HG03064 (cell line): ENCODE data around the gene RBM19.
"Not testable (repeated sequence)": the region's sequence is repeated elsewhere in the genome, so short reads cannot be mapped to it uniquely, and the experiment has no call there.

Experiments used
- ATAC-seq: cut with Tn5 transposase; IDR thresholded peaks from one replicate; pipeline ENCODE4 v1.9.1; 2021; ENCODE audit warnings: low read depth; ENCODE audit not compliant: unreplicated experiment

RBM19 gene, protein sequence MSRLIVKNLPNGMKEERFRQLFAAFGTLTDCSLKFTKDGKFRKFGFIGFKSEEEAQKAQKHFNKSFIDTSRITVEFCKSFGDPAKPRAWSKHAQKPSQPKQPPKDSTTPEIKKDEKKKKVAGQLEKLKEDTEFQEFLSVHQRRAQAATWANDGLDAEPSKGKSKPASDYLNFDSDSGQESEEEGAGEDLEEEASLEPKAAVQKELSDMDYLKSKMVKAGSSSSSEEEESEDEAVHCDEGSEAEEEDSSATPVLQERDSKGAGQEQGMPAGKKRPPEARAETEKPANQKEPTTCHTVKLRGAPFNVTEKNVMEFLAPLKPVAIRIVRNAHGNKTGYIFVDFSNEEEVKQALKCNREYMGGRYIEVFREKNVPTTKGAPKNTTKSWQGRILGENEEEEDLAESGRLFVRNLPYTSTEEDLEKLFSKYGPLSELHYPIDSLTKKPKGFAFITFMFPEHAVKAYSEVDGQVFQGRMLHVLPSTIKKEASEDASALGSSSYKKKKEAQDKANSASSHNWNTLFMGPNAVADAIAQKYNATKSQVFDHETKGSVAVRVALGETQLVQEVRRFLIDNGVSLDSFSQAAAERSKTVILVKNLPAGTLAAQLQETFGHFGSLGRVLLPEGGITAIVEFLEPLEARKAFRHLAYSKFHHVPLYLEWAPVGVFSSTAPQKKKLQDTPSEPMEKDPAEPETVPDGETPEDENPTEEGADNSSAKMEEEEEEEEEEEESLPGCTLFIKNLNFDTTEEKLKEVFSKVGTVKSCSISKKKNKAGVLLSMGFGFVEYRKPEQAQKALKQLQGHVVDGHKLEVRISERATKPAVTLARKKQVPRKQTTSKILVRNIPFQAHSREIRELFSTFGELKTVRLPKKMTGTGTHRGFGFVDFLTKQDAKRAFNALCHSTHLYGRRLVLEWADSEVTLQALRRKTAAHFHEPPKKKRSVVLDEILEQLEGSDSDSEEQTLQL

DNA sequence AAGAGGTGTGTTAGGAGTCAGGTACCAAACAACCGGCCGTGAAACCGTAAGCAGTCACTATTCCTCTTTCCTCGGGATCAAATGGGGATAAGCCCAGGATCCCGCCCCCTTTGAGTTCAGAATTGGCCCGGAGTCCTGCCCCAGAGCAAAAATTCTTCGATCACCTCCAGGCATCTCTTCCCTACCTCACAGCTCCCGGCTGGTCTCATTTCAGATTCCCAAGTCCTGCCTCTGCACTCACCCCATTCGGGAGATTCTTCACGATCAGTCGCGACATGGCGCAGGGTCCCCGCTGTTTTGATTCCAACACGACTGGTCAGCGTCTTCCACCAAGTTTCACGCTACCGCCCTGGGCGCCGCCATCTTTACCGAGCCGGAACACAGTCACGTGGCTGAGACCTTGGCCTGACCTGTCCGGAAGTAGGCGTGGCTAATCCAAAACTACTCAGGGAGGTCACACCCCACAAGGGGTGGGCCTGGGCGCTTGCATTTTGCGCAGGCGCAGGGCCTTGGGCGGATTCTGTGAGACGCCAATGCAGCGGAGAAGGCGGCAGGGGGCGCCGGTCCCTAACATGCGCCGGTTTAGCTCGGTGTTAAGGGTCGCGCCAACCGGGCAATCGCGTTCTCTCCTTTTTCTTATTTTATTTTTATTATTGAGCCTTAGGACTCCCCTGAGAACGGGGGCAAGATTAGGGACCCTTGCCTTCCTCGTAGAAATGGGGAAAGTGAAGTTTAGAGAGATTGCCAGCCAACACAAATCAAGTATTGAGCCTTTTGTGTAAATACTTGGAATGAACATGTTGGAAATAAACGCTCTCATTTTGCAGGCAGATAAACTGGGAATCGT lies at the start of gene RBM19:
Gene RBM19, minus strand, starts transcription at position 375 of the 847 bp plus-strand sequence. Its CDS starts 98 bp downstream, at position 277.
- ATAC-seq = peak; percentile 93

DNA sequence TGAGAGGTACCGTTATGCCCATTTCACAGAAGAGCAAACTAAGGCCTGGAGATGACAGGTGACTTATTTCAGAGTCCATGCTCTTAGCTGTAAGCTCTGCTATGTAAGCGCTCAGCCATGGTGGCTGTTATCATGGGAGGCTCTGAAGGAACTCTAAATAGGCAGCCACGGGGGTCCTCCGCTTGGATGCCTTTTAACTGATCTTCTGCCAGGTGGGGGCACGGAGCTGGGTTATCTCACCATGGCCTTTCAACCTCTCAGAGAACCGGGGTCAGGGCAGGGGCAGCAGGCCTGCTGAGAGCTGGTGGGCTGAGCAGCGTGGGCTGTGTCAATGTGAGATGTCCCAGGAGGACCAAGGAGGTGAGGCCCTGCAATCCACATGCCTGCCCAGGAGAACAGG lies 49.7 kb upstream of the RBM19 start:
- no peak for ATAC-seq

GRCh38 chr12:114013575-114014345 lies 47.6 kb upstream of the RBM19 start:
- ATAC-seq = no peak

DNA sequence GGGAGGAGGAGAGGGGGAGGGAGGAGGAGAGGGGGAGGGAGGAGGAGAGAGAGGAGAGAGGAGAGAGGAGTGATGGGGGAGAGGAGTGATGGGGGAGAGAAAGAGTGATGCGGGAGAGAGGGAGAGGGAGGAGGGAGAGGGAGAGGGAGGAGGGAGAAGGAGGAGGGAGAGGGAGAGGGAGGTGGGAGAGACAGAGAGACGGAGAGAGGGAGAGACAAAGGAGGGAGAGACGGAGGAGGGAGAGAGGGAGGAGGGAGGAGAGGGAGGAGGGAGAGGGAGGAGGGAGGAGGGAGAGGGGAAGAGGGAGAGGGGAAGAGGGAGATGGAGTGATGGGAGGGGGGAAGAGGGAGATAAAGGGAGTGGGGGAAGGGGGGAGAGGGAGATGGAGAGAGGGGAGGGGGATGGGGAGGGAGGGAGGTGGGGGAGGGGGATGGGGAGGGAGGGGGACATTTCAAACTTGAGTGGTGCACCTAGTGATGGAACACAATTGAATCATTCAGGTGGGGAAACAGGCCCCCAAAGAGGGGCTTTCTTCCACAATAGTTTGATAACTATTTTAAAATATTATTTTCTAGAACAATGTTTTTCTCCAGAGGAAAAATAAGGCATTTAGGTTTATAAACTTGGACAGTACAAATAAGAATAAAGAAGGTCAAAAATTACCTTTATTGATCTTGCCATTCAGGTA lies 46.8 kb upstream of the RBM19 start:
- no peak for ATAC-seq

DNA sequence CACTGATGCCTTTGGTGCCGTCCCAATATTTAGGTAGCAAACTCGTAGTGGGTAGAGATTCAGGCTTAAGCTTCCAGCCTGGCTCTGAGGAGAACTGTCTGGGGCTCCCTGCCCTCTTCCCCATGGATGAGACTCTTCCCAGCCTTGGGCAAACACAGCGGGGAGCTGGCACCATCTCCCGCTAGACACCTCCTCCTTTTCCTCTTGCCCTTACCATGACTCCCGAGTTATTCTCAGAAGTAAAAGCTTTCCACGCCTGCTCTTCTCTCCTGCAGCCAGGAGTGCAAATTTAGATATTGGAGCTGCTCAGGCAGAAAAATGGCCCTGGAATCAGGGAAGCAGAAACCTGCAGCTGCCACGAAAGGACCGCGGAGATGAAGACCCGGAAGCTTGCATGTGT lies 45.6 kb upstream of the RBM19 start:
- no peak for ATAC-seq

GRCh38 chr12:114006482-114007425 lies 40.6 kb upstream of the RBM19 start:
- ATAC-seq = no peak

- no peak for ATAC-seq
Measured at GRCh38 chr12:114004402-114004801, 38.3 kb upstream of the RBM19 start.

GRCh38 chr12:114003286-114003685 lies 37.2 kb upstream of the RBM19 start:
- no peak for ATAC-seq

DNA sequence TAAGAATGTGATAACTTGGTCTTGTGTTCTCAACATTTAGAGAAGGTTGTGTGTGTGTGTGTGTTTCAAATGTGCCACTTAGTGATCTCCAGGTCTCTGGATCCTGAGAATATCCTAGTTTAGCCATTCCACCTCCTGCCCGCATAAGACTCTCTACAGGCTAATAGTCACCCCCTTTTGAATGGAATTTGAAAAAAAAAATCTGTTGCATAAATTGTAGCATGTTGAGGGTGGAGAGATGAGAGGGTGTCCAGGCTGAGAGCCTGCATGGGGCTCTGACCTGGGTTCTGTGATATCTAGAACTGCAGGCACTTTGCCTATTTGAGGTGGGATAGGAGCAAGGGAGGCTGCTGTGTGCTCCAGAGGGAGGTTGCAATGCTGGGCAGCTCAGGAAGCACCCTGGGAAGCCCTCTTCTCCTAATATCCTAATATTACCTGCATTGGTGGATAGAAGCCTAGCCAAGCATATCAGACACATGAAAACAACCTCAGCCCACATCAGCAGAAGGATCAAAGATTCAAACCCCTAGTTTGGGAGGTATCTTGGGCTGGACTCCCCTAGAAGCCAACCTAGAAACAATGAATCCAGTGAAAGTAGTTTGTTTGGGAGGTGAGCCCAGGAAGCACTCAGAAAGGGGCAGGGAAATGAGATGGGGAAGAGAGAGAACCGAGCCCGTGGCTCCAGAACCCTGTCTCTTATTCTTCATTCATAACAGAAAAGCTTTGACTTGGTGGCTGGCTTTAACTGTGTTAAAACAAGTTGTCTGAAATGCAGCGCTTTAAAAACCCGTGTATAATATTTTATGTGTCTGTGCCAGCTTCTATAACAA lies 35.6 kb upstream of the RBM19 start:
- ATAC-seq = no peak

DNA sequence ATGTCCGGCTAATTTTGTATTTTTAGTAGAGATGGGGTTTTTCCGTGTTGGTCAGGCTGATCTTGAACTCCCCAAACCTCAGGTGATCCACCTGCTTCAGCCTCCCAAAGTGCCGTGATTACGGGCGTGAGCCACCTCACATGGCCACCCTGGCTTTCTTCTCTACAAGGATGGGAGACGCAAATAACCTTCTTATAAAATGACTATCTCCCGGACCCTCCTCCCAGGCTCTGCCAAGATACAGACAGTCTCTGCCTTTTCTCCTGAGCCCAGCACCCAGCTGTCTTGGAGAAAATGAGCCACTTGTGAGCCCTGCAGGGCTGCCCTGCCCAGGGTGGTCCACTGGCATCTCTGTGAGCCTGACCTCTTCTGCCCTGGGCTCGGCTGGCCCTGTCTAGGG lies 34.7 kb upstream of the RBM19 start:
- ATAC-seq = no peak

DNA sequence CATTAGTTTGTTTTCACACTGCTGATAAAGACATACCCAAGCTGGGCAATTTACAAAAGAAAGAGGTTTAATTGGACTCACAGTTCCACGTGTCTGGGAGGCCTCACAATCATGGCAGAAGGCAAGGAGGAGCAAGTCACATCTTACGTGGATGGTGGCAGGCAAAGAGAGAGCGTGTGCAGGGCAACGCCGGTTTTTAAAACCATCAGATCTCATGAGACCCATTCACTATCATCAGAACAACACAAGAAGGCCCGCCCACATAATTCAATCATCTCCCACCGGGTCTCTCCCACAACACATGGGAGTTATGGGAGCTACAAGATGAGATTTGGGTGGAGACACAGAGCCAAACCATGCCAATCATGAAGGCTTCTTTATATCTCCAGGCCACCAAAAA lies 34.1 kb upstream of the RBM19 start:
- ATAC-seq = not testable (repeated sequence)

DNA sequence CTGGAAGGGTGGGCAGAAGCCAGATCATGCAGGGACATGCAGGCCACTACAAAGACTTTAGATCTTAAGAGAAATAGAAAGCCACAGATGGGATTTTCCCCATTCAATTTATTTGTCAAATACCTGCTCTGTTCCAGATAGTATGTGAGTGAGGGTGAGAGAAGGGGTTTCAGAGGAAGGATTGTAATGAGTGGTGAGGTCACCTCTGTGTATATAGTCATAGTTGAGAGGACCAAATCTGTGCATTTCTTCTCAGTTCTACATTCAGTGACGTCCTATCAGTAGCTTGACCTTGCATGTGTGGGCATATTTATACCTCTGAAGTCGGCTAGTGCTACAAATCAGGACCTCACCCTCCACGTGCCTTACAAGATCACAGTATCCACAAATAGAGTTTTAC lies 31.2 kb upstream of the RBM19 start:
- no peak for ATAC-seq

DNA sequence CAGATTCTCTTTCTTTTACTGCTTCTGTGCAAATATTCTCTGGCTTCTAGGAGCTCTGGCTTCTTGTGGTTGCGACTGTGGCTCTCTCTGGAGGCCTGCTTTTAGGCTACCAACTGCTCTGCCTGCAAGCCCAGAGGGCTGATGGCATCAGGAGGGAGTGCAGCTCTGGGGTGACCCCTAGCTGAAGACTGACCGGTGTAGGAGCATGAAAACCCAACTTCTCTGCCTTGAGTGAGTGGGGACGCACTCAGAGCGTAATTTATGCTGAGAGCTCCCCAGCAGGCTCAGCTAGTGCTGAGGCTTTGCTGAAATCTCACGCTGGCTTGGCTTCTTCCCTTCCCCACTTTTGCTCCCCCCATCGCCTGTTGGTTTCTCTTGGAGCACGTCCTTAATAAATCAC lies 29.9 kb upstream of the RBM19 start:
- no peak for ATAC-seq

DNA sequence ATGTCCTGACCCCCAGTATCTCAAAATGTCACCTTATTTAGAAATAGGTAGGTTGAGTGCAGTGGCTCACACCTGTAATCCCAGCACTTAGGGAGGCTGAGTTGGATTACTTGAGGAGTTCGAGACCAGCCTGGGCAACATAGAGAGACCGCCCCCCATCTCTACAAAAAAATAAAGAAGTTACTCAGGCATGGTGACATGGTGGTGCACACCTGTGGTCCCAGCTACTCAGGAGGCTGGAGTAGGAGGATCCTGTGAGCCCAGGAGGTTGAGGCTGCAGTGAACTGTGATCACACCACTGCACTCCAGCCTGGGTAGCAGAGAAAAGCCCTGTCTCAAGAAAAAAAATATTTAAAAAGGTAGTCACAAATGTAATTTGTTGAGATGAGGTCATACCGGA lies 27.9 kb upstream of the RBM19 start:
- ATAC-seq = no peak

DNA sequence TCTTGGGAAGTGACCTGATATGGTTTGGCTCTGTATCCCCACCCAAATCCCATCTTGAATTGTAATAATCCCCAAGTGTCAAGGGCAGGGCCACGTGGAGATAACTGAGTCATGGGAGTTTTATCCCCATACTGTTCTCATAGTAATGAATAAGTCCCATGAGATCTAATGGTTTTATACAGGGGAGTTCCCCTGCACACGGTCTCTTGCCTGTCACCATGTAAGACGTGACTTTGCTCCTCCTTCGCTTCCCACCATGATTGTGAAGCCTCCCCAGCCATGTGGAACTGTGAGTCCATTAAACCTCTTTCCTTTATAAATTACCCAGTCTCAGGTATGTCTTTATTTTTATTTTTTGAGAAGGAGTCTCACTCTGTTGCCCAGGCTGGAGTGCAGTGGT lies 26.6 kb upstream of the RBM19 start:
- ATAC-seq = not testable (repeated sequence)

DNA sequence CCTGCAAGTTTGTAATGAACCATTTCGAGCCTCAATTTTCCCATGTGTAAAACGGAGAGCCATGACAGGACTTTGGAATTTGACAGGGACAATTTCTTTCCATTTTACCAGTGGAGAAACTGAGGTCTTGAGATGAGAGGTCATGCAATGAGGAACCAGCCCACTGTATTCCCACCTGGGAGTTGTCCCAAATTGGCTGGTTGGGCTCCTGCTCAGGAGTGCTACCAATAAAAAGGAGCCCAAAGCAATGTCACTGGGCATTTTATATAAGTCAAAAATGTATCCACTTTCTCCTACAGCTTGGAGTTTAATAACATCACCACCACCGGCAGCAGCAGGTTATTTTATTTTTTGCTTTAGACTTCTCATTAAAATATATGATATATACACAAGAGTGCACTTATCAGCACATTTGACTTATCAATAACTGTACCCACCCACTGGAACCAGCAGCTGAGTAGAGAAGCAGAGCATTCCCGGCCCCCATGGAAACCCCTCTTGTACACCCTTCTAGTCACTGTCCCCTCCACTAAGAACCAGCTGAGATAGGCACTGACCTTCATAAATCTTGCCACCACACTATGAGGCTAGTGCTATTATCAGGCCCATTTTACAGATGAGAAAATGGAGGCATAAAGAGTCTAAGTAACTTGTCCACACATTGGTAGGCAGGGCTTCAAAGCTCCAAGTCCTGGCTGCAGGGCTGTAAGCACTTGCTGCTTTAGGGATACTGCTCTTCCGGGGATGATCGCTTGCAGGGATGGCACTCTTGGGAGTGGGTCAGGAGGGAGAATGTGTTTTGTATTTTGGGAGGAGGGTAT lies 25.3 kb upstream of the RBM19 start:
- ATAC-seq = no peak
